HS-27A (cell line): Measurements from ENCODE around the gene TTYH1.

Source experiments
- DNase-seq: peaks from one replicate; pipeline ENCODE4 v3.0.0-alpha.2; 2012; ENCODE audit warnings: low read depth, missing footprints

TTYH1 gene

DNA sequence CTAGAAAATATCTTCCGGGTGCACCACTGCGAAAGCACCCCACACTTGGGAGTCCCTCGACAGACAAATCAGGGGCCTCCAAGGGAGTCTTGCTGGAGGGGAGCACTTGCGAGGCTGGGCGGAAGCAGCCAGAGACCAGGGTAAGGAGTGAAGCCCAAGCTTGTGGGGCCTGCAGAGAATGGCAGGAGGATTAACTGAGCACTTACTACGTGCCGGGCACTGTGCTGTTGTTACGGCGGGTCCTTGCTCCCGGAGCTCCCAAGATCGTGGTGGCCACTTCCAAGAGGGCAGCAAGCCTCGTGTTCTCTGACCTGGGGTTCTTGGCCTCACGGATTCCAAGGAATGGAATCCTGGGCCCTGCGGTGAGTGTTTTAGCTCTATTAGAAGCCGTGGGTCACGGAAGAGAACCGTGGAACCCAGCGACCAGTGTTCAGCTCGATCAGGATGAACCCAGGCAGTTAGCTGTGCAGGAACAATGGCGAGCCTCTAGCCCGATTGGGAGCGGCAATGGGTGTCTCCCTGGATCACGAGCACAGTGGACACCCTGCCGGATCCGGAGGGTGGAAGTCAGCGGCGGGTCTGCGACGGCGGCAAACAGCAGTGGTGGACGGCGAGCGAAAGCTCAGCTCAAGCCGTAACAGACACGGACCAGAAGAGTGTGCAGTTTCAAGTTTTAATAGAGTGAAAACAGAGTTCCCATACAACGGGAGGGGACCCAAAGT, 9.6 kb downstream of the TTYH1 start:
- DNase-seq, result no peak

DNA sequence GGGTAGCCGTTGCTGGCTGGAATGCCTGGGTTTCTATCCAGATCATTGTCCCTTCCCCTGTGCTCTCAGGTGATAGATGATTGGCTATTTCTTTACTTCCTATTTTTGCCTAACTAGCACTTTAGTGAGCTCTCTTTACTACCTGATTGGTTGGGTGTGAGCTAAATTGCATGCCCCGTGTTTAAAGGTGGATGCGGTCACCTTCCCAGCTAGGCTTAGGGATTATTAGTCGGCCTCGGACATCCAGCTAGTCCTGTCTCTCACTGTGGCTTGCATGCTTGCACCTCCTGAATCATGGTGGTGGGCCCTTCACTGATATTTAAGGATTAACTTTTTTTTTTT, 10.1 kb downstream of the TTYH1 start:
- DNase-seq, result no peak

GRCh38 chr19:54426291-54426931, 11.1 kb downstream of the TTYH1 start:
- no peak for DNase-seq

GRCh38 chr19:54427586-54427985, 12.3 kb downstream of the TTYH1 start:
- no peak for DNase-seq

DNA sequence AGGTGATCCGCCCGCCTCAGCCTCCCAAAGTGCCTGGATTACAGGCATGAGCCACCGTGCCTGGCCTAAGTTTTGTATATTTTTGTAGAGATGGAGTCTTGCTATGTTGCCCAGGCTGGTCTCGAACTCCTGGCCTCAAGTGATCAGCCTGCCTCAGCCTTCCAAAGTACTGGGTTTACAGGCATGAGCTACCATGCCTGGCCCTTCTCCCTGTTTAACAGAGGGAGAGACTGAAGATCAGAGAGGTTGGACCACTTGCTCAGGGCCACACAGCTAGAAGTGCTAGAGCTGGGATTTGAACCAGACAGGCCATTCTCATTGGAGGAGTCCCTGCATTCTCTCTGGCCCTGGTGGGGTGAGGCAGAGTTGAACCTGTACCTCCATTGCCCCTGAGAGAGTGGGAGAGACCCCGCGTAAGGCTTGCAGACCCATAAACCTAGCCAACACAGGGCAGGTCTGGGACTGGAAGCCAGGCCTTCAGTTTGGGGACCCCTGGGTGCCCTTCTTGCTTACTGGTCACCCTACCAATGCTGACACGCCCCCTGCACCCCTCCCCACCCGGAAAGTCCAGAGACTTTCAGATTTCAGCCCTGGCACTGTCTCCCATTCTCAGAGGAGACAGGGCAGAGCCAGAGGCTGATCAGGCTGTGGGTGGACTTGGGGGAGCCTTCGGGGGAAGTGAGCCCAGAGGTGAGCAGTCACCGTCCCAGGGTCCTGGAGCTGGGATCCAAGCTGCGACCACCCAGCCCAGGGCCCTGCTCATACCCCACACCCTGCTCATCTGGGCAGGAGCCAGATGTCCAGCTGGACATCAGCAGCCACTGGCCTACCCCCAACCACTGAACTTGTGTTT, 13.3 kb downstream of the TTYH1 start:
- no peak for DNase-seq

GRCh38 chr19:54429176-54429495, 13.9 kb downstream of the TTYH1 start:
- no peak for DNase-seq

GRCh38 chr19:54429545-54430227, 14.4 kb downstream of the TTYH1 start:
- DNase-seq, result no peak

GRCh38 chr19:54430306-54431254, 15.3 kb downstream of the TTYH1 start:
- DNase-seq, result no peak

DNA sequence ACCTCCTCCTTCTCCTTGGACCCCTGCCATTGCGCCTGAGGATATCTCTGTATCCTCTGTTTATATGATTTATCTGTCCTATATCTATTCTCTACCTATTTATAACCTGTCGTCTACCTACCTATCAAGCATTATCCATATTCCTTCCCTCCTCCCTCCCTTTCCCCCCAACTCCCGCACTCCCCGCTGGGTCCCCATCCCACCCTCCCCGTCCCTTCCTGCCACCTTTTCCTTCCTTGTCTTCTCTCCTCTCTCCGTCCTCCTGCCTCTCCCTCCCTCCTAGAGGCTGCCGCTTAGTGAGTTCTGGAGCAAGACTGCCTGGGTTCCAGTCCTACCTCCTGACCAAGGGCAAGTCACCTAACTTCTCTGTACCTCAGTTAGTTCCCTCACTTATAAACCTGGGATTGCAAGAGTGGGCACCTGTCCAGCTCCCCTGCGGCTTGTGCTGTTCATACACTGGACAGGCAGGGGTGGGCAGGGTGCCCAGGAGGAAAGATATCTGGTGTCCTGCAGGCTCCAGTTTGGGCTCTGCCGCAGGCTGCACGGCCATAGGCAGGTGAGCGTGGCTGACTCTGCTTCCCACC, 16.1 kb downstream of the TTYH1 start:
- no peak for DNase-seq

DNA sequence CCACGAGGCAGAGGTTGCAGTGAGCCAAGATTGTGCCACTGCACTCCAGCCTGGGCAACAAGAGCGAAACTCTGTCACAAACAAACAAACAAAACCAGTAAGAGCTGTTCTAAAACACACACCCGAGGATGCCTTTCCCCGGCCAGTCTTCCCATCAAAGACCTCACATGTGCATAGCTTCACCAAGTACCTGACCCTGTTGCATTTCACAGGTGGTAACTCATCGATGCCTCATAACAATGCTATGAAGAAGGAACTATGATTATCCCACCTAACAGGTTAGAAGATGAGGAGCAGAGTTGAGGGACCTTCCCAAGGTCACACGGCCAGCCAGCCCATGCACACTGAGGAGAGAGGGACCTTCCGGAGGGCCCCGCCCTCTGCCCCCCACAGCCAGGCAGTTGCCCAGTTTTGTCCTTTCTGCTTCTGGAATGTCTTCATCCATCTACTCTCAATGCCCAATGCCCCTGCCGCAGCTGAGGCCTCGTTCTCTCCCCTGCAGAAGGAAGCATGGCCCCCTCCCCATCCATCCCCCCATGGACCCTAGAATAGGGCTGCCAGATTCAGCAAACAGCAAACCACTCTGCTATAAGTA, 17.0 kb downstream of the TTYH1 start:
- DNase-seq, result no peak

DNA sequence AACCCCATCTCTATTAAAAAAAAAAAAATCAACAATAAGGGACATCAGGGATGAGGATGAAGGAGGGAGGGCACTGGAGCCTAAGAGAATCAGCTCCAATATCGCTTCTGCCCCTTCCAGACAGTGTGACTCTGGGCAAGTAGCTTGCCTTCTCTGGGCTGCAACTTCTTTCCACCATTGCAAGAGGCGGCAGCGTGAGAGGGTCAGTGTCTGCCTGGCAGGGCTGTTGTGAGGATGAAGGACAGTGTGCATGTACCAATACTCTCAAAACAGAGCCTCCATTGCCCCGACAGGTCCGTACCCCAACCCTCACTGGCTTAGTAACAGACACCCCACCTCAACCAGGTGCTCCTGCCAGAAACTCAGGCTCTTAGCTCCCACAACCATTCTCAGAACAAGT, 18.4 kb downstream of the TTYH1 start:
- DNase-seq, result no peak

DNA sequence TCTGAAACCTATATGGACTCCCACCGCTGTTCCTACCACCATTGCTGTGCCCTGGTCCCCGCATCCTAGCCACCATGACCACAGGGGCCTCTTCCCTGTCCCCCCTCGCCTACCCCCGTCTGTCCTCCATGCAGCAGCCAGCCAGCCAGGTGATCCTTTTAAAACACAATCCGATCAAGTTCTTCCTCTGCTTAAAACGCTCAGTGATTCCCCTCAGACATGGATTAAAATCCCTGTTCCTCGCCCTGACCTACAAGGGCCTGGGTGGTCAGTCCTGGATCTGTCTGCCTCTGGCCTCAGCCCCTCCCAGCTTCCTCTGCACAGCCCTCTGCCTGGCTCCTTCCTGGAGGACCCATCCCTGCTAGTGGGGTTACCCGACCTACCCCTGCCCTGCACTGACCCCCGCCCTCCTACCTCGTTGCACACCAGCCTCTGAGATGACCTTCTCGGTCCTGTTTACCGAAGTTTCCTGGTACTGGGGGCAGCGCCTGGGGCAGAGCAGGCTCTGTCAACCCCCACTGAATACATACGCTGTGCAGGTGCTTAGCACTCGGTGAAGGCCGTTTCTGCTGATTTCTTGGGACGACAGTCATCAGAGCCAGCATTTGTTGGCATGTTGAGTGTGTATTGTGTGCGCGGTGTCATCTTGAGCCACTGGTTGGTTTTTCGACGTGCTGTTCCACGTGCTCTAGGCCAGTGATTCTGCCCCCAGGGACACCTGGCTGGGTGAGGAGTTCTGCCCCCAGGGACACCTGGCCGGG, 19.0 kb downstream of the TTYH1 start:
- DNase-seq, result no peak

DNA sequence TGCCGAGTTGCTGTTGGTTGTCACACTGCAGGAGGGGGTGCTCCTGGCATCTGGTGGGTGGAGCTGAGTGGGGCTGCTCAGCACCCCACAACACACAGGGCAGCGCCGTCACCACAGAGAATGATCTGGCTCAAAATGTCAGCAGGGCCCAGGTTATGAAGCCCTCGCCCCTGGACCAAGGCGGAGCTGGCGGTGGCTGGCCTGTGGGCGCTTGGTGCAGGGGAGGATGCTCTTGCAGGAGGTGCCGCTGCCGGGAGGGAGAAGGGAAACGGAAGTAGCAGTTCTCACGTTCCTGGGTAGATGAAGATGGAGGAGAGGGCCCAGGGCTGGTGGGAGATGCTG, 19.6 kb downstream of the TTYH1 start:
- DNase-seq, result no peak

- DNase-seq, result no peak
These were observed 20.3 kb downstream of the TTYH1 start for GRCh38 chr19:54435551-54436016.

GRCh38 chr19:54436031-54436523, 20.8 kb downstream of the TTYH1 start:
- no peak for DNase-seq

- no peak for DNase-seq
These were observed 21.5 kb downstream of the TTYH1 start for GRCh38 chr19:54436628-54437252.

DNA sequence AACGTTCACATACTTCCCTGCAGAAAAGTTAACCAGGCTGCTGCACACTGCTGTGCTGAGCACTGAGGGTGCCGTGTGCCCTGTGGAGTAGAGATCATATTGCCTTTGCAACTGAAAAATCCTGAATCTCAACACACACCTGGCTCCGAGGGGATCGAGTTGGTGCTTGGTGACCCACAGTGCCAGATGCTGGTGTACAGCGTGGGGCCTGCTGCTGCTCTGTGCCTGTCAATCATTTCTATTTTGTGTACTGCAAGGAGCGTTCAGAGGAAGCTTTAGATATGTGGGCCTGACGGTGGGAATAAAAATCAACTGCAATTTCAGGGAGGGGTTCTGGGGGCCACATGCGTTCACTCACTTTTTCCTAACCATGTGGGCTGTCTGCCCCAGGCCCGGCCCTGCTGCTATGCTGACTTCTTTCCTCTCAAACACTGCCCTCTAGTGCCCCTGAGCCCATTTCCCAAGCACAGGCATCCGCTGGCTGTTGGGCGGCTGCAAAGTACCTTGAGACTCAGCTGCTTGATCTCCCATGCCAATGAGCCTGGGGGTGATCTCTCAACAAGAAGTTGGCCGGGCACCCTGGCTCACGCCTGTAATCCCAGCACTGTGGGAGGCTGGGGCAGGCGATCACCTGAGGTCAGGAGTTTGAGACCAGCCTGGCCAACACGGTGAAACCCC, 24.0 kb downstream of the TTYH1 start:
- DNase-seq, result no peak

- no peak for DNase-seq
These were observed 25.4 kb downstream of the TTYH1 start for GRCh38 chr19:54440641-54441040.

- DNase-seq, result no peak
These were observed 29.5 kb downstream of the TTYH1 start for GRCh38 chr19:54444737-54445136.
